Measurements from ENCODE around the gene PLEKHA6.

Gene PLEKHA6

DNA sequence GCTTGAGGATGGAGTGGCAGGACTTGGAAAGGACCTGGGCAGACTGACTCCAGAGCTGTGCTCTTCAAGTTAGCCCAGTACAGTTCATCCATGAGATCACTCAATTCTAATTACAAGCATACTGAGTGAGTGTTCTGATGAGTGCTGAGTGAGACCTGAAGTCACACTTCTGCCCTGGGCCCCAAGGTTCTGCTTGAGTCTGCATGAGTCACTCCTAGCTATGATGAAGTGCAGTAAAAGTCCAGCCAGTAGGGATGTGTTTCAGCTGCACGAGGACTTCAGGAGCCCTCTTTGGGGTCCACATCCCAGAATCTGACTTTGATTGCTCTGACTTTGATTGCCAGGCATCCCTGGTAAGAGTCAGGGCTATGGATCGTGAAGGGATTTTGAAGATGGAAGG lies 35.8 kb downstream of the PLEKHA6 start:
- H3K4me3 ChIP-seq (ENCODE audit: low read length), result no peak overlapping the region
- peak; percentile 58 for DNase-seq (ENCODE audit: low read depth)
- TF ChIP-seq, protein P1, sequence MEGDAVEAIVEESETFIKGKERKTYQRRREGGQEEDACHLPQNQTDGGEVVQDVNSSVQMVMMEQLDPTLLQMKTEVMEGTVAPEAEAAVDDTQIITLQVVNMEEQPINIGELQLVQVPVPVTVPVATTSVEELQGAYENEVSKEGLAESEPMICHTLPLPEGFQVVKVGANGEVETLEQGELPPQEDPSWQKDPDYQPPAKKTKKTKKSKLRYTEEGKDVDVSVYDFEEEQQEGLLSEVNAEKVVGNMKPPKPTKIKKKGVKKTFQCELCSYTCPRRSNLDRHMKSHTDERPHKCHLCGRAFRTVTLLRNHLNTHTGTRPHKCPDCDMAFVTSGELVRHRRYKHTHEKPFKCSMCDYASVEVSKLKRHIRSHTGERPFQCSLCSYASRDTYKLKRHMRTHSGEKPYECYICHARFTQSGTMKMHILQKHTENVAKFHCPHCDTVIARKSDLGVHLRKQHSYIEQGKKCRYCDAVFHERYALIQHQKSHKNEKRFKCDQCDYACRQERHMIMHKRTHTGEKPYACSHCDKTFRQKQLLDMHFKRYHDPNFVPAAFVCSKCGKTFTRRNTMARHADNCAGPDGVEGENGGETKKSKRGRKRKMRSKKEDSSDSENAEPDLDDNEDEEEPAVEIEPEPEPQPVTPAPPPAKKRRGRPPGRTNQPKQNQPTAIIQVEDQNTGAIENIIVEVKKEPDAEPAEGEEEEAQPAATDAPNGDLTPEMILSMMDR (conservative IDR thresholded peaks at IDR 0.05; ENCODE audit: low read length), result 0 out of 2 replicates have a peak, but pooled peaks have one; percentile 17

DNA sequence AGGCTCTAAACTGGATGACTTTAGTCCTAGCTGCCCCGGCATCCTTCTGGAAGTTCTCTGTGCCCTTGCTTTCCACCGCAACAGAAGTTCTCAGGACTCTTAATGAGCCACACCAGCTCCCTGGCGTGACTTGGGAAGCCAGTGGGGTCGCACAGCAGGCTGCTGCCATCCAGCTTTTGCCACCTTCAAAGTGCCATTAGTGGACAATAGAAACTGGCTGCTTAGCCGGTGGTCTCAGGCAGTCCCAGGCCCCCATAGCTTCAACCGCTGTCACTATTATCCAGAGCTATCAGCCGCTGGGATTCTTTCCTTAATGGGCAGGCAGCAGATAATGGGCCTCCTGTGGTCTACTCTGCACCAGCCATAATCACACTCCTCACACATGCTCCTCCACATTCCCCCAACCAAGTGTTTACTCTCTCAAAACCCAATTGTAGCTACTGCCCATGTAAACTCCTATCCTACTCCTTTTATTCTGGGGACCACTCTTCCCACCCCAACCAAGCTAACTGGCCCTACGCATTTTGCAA lies 37.3 kb downstream of the PLEKHA6 start:
- DNase-seq (ENCODE audit: low read depth), result no peak
- H3K4me3 ChIP-seq (ENCODE audit: low read length), result no peak overlapping the region
- TF ChIP-seq, protein P1 (conservative IDR thresholded peaks at IDR 0.05; ENCODE audit: low read length), result no peak

GRCh38 chr1:204321665-204322064 lies 38.1 kb downstream of the PLEKHA6 start:
- TF ChIP-seq, protein P1 (conservative IDR thresholded peaks at IDR 0.05; ENCODE audit: low read length), result no peak
- peak; percentile 47 for DNase-seq (ENCODE audit: low read depth)

DNA sequence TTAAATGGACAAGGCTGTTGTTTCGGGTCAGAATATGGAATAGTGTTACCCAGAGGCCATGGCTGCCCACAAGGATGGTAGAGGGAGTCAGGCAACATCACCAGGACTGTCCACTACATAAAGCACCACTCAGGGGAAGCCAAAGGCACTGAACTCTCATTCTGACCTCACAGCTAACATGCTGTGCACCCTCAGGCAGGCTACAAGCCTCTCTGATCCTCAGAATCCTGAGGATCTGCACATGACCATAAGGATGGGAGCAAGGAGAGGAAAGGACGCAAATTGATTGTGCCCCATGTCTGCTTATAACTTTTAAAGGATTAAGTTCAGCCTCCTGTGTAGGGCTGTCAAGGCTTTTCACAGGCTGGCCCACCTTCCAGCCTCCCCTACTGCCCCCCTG lies 38.7 kb downstream of the PLEKHA6 start:
- TF ChIP-seq, protein P1 (conservative IDR thresholded peaks at IDR 0.05; ENCODE audit: low read length), result no peak
- no peak for DNase-seq (ENCODE audit: low read depth)

More at GRCh38 chr1:204321665-204322064, 38.1 kb downstream of the PLEKHA6 start:
- H3K4me3 ChIP-seq (ENCODE audit: low read length), result no peak overlapping the region

DNA sequence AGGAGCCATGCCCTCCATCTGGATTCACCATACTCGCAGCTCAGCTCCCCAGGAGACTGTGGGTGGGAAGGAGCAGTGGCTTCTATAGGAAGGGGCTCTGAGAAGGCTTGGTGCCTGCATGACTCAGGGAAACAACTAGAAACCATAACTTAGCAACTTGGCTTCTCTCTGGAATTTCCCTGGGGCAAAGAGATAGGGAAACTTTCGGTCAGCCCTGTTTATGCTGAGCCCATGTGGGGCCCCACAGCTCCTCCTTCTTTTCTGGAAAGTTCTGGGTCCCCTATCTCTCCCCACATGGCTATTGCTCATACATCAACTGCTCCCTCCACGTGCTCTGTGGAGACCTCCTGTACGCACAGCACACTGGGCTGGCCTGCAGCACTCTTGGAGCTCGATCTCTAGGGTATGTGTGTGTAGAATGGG lies 39.3 kb downstream of the PLEKHA6 start:
- TF ChIP-seq, protein P1 (conservative IDR thresholded peaks at IDR 0.05; ENCODE audit: low read length), result no peak
- H3K4me3 ChIP-seq (ENCODE audit: low read length), result no peak overlapping the region
- peak; percentile 72 for DNase-seq (ENCODE audit: low read depth)

More for the DNA sequence above, 38.7 kb downstream of the PLEKHA6 start:
- H3K4me3 ChIP-seq (ENCODE audit: low read length), result no peak overlapping the region

DNA sequence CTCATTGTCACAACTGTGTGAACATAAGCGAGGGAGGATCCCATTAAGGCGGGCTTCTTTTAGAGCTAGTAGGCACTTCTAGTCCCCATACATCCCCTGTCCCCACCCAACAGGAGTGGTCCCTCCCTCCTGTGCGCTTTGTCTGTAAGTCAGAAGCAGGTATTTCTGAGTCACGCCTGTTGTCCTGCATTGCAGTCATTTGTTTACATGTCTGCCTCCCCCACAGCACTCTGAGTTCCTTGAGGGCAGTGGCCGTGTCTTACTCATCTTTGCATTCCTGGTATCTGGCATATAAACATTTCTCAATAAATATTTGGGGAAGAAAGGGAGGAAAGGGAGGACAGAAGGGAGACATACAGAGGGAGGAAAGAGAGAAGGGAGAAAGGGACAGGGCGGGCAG lies 40.3 kb downstream of the PLEKHA6 start:
- TF ChIP-seq, protein P1 (conservative IDR thresholded peaks at IDR 0.05; ENCODE audit: low read length), result no peak
- peak; percentile 90 for DNase-seq (ENCODE audit: low read depth)

GRCh38 chr1:204319027-204319426 lies 40.7 kb downstream of the PLEKHA6 start:
- TF ChIP-seq, protein P1 (conservative IDR thresholded peaks at IDR 0.05; ENCODE audit: low read length), result no peak
- no peak for DNase-seq (ENCODE audit: low read depth)
- no peak overlapping the region for H3K4me3 ChIP-seq (ENCODE audit: low read length)

More for the DNA sequence above, 40.3 kb downstream of the PLEKHA6 start:
- H3K4me3 ChIP-seq (ENCODE audit: low read length), result no peak overlapping the region

Data from AG10803 (cell line).